ENCODE measurements around the gene STIMATE.

STIMATE gene

GRCh38 chr3:52893723-52894122, 3.6 kb downstream of the STIMATE start:
- DNase-seq (ENCODE audit: low read depth) = no peak

GRCh38 chr3:52892625-52893311, 4.6 kb downstream of the STIMATE start:
- DNase-seq (ENCODE audit: low read depth) = peak; percentile 19

- no peak for DNase-seq (ENCODE audit: low read depth)
These were observed 5.1 kb downstream of the STIMATE start for GRCh38 chr3:52892290-52892624.

GRCh38 chr3:52891615-52892081, 5.7 kb downstream of the STIMATE start:
- DNase-seq (ENCODE audit: low read depth) = no peak

- peak; percentile 11 for DNase-seq (ENCODE audit: low read depth)
These were observed 6.2 kb downstream of the STIMATE start for GRCh38 chr3:52891164-52891563.

- DNase-seq (ENCODE audit: low read depth) = no peak
These were observed 6.6 kb downstream of the STIMATE start for GRCh38 chr3:52890735-52891134.

GRCh38 chr3:52889901-52890300, 7.4 kb downstream of the STIMATE start:
- no peak for DNase-seq (ENCODE audit: low read depth)

- no peak for DNase-seq (ENCODE audit: low read depth)
These were observed 10.2 kb downstream of the STIMATE start for GRCh38 chr3:52887166-52887565.

- no peak for DNase-seq (ENCODE audit: low read depth)
These were observed 11.2 kb downstream of the STIMATE start for GRCh38 chr3:52886049-52886730.

- DNase-seq (ENCODE audit: low read depth) = no peak
These were observed 15.0 kb downstream of the STIMATE start for GRCh38 chr3:52882377-52882776.

GRCh38 chr3:52881871-52882270, 15.5 kb downstream of the STIMATE start:
- no peak for DNase-seq (ENCODE audit: low read depth)

GRCh38 chr3:52880474-52880873, 16.9 kb downstream of the STIMATE start:
- DNase-seq (ENCODE audit: low read depth) = no peak

- no peak for DNase-seq (ENCODE audit: low read depth)
These were observed 17.3 kb downstream of the STIMATE start for GRCh38 chr3:52880047-52880446.

GRCh38 chr3:52879581-52879980, 17.8 kb downstream of the STIMATE start:
- no peak for DNase-seq (ENCODE audit: low read depth)

- DNase-seq (ENCODE audit: low read depth) = no peak
These were observed 18.3 kb downstream of the STIMATE start for GRCh38 chr3:52879090-52879489.

- DNase-seq (ENCODE audit: low read depth) = no peak
These were observed 20.3 kb downstream of the STIMATE start for GRCh38 chr3:52877085-52877484.

GRCh38 chr3:52874864-52875587, 22.3 kb downstream of the STIMATE start:
- DNase-seq (ENCODE audit: low read depth) = no peak

GRCh38 chr3:52874160-52874701, 23.1 kb downstream of the STIMATE start:
- no peak for DNase-seq (ENCODE audit: low read depth)

GRCh38 chr3:52873433-52874159, 23.8 kb downstream of the STIMATE start:
- no peak for DNase-seq (ENCODE audit: low read depth)

- no peak for DNase-seq (ENCODE audit: low read depth)
These were observed 25.1 kb downstream of the STIMATE start for GRCh38 chr3:52872245-52872644.

- DNase-seq (ENCODE audit: low read depth) = no peak
These were observed 25.6 kb downstream of the STIMATE start for GRCh38 chr3:52871761-52872160.

- DNase-seq (ENCODE audit: low read depth) = no peak
These were observed 26.9 kb downstream of the STIMATE start for GRCh38 chr3:52870471-52870870.

Measured in activated T-cell treated with anti-CD3 and anti-CD28 coated beads for 1 hour (primary cell).